Measurements from ENCODE around the gene SH3GLB2.
A peak's percentile ranks its signal among the peaks of the same experiment; 100 is the strongest.
"Not testable (repeated sequence)": the region's sequence is repeated elsewhere in the genome, so short reads cannot be mapped to it uniquely, and the experiment has no call there.

SH3GLB2 gene

GRCh38 chr9:129053020-129053419 is 24.9 kb upstream of the SH3GLB2 start:
- no peak for DNase-seq

GRCh38 chr9:129052592-129052991 is 24.5 kb upstream of the SH3GLB2 start:
- no peak for DNase-seq

- DNase-seq: no peak
Observed at GRCh38 chr9:129042016-129042415, 13.9 kb upstream of the SH3GLB2 start.

- DNase-seq: peak; percentile 85
Observed at GRCh38 chr9:129040113-129040643, 12.0 kb upstream of the SH3GLB2 start.

GRCh38 chr9:129038109-129038852 is 10.2 kb upstream of the SH3GLB2 start:
- DNase-seq: peak; percentile 44

- DNase-seq: no peak
Observed at GRCh38 chr9:129037767-129038098, 9.6 kb upstream of the SH3GLB2 start.

- DNase-seq: peak; percentile 36
Observed at GRCh38 chr9:129036923-129037766, 9.0 kb upstream of the SH3GLB2 start.

GRCh38 chr9:129036241-129036922 is 8.3 kb upstream of the SH3GLB2 start, which contains the start of gene MIGA2:
Gene MIGA2, plus strand, starts transcription at chr9:129036626. Its CDS starts 3,969 bp downstream, at chr9:129040595.
- DNase-seq: peak; percentile 100

GRCh38 chr9:129035838-129036237 is 7.7 kb upstream of the SH3GLB2 start:
- DNase-seq: not testable (repeated sequence)

GRCh38 chr9:129033216-129033615 is 5.1 kb upstream of the SH3GLB2 start:
- DNase-seq: peak; percentile 92

- DNase-seq: peak; percentile 27
Observed at GRCh38 chr9:129032541-129033159, 4.5 kb upstream of the SH3GLB2 start.

- DNase-seq: no peak
Observed at GRCh38 chr9:129031514-129031913, 3.4 kb upstream of the SH3GLB2 start.

- no peak for DNase-seq
Observed at GRCh38 chr9:129030191-129030590, 2.1 kb upstream of the SH3GLB2 start.

- DNase-seq: peak; percentile 67
Observed at GRCh38 chr9:129027685-129028191, 393 bp downstream of the SH3GLB2 start.

GRCh38 chr9:129027224-129027684 is 877 bp downstream of the SH3GLB2 start:
- DNase-seq: no peak

GRCh38 chr9:129026442-129027223 is 1.5 kb downstream of the SH3GLB2 start:
- DNase-seq: no peak

GRCh38 chr9:129023908-129024233 is 4.3 kb downstream of the SH3GLB2 start:
- DNase-seq: peak; percentile 51

GRCh38 chr9:129023036-129023907 is 4.9 kb downstream of the SH3GLB2 start:
- peak; percentile 92 for DNase-seq

- DNase-seq: no peak
Observed at GRCh38 chr9:129022037-129022436, 6.1 kb downstream of the SH3GLB2 start.

- no peak for DNase-seq
Observed at GRCh38 chr9:129021091-129021490, 7.0 kb downstream of the SH3GLB2 start.

GRCh38 chr9:129014608-129015007 is 13.5 kb downstream of the SH3GLB2 start:
- no peak for DNase-seq

All from hematopoietic multipotent progenitor cell treated with erythropoietin and hydrocortisone succinate and interleukin-3 and kit ligand, for 6 days (in vitro differentiated cells).